ENCODE measurements around the gene SLC37A1. TPM values are rescaled to one million over a fixed set of nuclear protein-coding genes. Genes with fewer than 3 reads are reported as not detected.
"Not testable (repeated sequence)": the region's sequence is repeated elsewhere in the genome, so short reads cannot be mapped to it uniquely, and the experiment has no call there.

The SLC37A1 gene
- total RNA-seq, 1 donor from 2014 or later = 29.3 TPM

DNA sequence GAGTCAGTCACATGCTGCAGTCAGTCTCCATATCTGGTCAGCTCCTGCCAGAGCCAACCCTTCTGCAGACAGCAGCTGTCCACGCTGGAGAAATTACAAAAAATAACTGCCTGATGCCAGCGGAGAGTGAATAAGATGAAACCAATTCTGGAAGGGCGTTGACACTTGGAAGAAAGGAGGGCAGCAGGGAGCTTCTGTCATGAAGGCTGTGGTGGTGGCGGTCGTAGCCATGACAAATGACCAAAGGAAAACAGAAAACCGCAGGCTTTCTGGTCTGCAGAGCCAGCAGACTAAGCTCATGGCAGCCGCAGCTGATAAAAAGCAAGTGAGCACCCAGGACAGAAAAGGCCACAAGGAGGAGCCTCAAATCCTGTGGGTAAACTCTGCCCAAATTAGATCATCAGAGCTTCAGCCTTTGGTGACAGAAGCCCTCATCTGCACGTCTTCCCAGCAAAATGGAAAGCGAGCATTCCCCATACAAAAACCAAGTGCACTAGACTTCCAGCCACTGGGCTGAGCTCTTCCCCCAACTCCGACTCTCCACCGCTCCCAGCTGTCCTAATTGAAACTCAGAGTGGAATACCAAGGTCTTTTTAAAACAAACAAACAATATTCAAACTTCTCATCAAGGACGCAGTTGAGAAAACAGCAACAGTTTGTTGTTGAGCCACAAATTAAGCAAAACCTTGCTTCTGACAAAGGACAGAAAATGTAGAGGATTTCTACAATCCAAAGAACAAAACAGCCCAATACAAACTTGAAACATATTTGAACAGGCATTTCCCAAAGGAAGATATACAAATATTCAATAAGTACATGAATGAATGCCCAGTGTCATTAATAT is 46.3 kb upstream of the SLC37A1 start:
- Histone ChIP-seq H3K4me3 (ENCODE audit: low read depth, low read length) (no peak overlapping the region), H3K27me3 (ENCODE audit: control insufficient read depth, insufficient read depth, low read length) (no peaks in the 10 kb centered on the region), H3K36me3 (ENCODE audit: control insufficient read depth, insufficient read depth, low read length) (no peaks in the 10 kb centered on the region)
- no peak for DNase-seq (ENCODE audit: low read depth)
- TF ChIP-seq, protein P1, sequence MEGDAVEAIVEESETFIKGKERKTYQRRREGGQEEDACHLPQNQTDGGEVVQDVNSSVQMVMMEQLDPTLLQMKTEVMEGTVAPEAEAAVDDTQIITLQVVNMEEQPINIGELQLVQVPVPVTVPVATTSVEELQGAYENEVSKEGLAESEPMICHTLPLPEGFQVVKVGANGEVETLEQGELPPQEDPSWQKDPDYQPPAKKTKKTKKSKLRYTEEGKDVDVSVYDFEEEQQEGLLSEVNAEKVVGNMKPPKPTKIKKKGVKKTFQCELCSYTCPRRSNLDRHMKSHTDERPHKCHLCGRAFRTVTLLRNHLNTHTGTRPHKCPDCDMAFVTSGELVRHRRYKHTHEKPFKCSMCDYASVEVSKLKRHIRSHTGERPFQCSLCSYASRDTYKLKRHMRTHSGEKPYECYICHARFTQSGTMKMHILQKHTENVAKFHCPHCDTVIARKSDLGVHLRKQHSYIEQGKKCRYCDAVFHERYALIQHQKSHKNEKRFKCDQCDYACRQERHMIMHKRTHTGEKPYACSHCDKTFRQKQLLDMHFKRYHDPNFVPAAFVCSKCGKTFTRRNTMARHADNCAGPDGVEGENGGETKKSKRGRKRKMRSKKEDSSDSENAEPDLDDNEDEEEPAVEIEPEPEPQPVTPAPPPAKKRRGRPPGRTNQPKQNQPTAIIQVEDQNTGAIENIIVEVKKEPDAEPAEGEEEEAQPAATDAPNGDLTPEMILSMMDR (IDR thresholded peaks at IDR 0.05; ENCODE audit: insufficient read depth, low read length, poor library complexity, severe bottlenecking) = peak; percentile 6

DNA sequence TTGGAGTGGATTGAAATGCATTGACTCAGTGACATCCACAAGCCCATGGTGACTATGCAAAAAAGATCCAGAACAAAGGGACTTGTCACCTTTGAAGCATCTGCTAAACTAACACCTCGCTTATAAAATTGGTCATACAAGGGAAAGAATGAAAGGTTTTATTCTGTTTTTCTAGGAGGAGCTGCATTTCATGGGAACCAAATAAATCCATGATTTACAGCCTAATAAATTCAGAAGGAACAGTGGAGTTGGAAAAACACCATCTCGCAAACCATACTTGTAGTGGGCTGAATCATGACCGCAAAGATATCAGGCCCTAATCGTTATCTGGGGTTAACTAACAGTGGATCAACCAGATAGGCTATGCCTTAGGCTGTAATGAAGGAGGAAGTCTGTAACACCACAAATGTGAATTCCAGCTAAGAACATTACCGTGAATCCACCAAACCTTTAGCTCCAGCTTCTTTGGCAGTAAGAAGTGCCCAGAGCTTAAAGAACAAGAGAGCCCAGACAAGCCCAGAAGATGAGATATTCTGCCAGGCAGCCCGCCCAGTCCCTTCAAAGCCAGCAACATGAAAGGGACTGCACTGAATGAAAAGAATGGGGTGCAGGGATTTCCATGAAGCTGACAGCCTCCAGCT is 45.0 kb upstream of the SLC37A1 start:
- TF ChIP-seq, protein P1 (IDR thresholded peaks at IDR 0.05; ENCODE audit: insufficient read depth, low read length, poor library complexity, severe bottlenecking) = no peak
- DNase-seq (ENCODE audit: low read depth) = no peak
- H3K36me3 ChIP-seq (ENCODE audit: control insufficient read depth, insufficient read depth, low read length) = no peaks in the 10 kb centered on the region
- no peaks in the 10 kb centered on the region for H3K27me3 ChIP-seq (ENCODE audit: control insufficient read depth, insufficient read depth, low read length)
- H3K4me3 ChIP-seq (ENCODE audit: low read depth, low read length) = no peak overlapping the region

DNA sequence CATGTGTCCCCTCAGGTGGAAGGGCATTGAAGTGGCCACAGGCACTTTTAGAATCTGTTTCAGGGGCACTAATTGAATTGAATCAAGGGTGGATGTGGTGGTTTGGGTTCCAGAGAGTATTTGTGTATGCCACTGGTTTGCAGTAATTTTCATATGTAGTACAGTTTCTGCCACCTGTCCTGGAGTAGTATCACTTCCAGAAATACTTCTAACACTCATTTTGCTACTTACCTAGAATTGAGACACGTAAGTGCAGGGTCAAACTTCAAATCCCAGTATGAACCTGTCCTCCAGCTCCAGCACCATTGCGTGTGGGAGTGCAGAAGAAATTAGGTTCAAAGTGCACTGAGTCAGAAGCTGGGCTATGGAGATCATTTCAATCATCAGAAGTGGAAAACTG is 44.4 kb upstream of the SLC37A1 start:
- Histone ChIP-seq H3K4me3 (ENCODE audit: low read depth, low read length) (no peak overlapping the region), H3K27me3 (ENCODE audit: control insufficient read depth, insufficient read depth, low read length) (no peaks in the 10 kb centered on the region), H3K36me3 (ENCODE audit: control insufficient read depth, insufficient read depth, low read length) (no peaks in the 10 kb centered on the region)
- DNase-seq (ENCODE audit: low read depth) = no peak
- TF ChIP-seq, protein P1 (IDR thresholded peaks at IDR 0.05; ENCODE audit: insufficient read depth, low read length, poor library complexity, severe bottlenecking) = no peak

DNA sequence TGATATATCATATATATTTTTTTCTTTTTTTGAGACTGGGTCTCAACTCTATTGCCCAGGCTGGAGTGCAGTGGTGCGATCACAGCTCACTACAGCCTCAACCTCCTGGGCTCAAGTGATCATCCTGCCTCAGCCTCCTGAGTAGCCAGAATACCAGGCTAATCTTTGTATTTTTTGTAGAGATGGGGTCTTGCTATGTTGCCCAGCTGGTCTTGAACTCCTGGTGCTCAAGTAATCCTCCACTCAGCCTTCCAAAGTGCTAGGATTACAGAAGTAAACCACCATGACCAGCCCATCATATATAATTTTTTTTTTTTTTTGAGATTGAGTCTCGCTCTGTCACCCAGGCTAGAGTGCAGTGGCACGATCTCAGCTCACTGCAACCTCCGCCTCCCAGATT is 43.9 kb upstream of the SLC37A1 start:
- DNase-seq (ENCODE audit: low read depth); H3K36me3 ChIP-seq (ENCODE audit: control insufficient read depth, insufficient read depth, low read length); H3K4me3 ChIP-seq (ENCODE audit: low read depth, low read length); H3K27me3 ChIP-seq (ENCODE audit: control insufficient read depth, insufficient read depth, low read length): not testable (repeated sequence)

DNA sequence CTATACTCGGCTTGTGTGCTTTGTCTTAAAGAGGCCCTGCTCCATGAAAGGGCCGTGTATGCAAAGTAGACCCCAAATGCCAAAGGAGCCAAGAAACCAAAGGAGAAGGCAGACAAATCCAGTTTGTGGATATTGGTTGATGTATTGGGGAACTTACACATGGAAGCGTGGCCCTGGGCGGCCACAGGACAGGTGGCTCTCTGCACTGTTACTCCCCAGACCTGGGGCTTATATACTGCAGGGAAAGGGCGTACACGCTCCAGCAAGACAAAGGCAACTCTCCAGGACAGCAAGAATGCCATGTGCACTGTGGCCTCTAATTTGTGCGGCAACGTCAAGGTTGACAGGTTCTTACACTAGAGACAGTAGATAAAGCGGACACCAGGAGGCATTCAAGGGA is 42.4 kb upstream of the SLC37A1 start:
- DNase-seq (ENCODE audit: low read depth) = no peak
- no peaks in the 10 kb centered on the region for H3K27me3 ChIP-seq (ENCODE audit: control insufficient read depth, insufficient read depth, low read length)
- H3K36me3 ChIP-seq (ENCODE audit: control insufficient read depth, insufficient read depth, low read length) = no peaks in the 10 kb centered on the region
- TF ChIP-seq, protein P1 (IDR thresholded peaks at IDR 0.05; ENCODE audit: insufficient read depth, low read length, poor library complexity, severe bottlenecking) = no peak
- no peak overlapping the region for H3K4me3 ChIP-seq (ENCODE audit: low read depth, low read length)

DNA sequence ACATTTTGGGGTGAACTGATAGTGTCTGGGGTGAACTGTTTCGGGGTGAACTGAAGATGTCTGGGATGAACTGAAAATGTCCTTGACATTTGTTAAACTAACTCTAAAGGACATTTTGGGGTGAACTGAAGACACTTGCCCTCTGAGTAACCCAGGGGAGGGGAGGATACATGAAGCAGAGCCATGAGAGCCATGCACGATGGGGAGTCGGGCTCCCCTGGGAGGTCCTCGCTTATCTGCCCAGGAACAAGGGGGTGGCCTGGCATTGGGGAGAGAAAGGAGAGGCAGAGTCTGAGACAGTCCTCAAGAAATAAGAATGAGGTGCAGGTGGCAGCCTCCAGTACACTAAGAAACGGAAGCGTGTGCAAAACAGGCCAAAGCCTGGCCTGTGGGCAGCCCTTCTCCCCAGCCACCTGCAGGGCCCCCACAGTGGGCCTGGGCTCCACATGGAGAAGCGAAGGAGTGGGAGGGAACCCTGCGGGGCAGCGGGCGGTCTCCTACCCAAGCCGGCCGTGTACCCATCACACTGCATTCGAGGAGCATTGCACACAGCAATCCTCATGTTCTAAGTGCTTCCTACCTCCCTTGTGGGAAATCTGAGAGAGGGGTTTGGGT is 41.8 kb upstream of the SLC37A1 start:
- TF ChIP-seq, protein P1 (IDR thresholded peaks at IDR 0.05; ENCODE audit: insufficient read depth, low read length, poor library complexity, severe bottlenecking) = no peak
- no peaks in the 10 kb centered on the region for H3K27me3 ChIP-seq (ENCODE audit: control insufficient read depth, insufficient read depth, low read length)
- no peak for DNase-seq (ENCODE audit: low read depth)

More for the DNA sequence above, 41.8 kb upstream of the SLC37A1 start:
- H3K4me3 ChIP-seq (ENCODE audit: low read depth, low read length) = no peak overlapping the region
- no peaks in the 10 kb centered on the region for H3K36me3 ChIP-seq (ENCODE audit: control insufficient read depth, insufficient read depth, low read length)

Data from kidney epithelial cell (primary cell).